Measurements from ENCODE around the gene MTFMT.
"Not testable (repeated sequence)": the region's sequence is repeated elsewhere in the genome, so short reads cannot be mapped to it uniquely, and the experiment has no call there.

MTFMT gene

DNA sequence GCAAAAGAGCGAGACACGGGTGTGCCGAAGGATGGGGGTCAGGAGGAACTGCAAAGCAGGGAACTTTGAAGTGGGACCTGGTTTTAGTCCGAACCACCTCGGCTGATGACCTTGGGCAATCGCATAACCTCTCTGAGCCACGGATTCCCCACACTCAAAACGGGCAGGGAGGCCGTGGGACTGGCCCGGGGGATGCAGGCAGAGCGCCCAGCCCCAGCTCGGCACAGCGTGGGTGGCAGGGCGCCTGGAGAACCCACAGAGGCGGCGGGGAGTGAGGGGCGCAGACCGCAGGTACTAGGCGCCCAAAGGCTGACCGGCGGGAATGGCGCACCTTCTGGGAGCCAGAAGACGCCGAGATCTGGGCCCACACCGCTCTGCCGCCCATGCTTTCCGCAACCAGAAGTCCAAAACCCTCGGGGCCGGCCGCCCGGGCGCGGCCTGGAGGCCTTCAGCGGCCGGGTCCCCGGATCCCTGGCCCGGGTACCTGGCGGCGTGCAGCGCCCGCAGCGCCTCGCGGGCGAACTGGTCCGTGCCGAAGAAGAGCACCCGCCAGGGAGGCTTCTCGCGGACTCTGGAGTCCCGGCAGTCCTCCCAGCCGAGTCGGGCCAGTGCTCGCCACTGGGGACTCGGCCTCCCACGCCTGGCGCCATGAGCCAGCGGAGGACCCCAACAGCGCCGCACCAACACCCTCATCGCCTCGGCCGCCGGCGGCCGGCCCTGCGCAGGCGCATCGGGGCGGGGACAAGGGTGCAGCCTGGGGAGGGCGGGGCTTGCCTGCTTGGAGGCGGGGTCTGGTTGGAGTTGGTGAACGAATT, at the start of gene MTFMT:
Gene MTFMT (minus strand): TSS at position 719 of the 815 bp plus-strand sequence. CDS start 26 bp downstream, at position 693.
- DNase-seq: peak; percentile 93

DNA sequence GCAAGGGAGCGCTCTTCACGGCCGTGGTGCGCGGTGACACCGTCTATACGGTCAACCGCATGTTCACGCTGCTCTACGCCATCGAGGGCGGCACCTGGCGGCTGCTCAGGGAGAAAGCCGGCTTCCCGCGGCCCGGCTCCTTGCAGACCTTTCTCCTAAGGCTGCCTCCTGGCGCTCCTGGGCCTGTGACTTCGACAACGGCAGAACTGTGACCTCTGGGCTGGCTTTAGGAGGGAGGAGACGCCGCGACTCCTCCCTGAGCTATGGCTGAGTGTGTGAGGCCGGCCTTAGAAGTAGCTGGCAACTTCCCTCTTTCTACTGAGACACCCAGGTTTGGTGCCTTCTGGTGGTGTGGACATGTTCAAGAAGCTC, 48.5 kb upstream of the MTFMT start:
- DNase-seq: peak; percentile 41

DNA sequence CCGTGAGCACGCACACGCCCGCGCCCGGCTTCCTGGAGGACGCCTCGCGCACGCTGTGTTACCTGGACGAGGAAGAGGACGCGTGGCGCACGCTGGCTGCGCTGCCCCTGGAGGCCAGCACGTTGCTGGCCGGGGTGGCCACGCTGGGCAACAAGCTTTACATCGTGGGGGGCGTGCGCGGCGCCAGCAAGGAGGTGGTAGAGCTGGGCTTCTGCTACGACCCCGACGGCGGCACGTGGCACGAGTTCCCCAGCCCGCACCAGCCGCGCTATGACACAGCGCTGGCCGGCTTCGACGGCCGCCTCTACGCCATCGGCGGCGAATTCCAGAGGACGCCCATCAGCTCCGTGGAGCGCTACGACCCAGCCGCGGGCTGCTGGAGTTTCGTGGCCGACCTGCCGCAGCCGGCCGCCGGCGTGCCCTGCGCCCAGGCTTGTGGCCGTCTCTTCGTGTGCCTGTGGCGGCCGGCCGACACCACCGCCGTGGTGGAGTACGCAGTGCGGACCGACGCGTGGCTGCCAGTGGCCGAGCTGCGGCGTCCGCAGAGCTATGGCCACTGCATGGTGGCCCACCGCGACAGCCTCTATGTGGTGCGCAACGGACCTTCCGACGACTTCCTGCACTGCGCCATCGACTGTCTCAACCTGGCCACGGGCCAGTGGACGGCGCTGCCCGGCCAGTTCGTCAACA, 48.0 kb upstream of the MTFMT start:
- no peak for DNase-seq

DNA sequence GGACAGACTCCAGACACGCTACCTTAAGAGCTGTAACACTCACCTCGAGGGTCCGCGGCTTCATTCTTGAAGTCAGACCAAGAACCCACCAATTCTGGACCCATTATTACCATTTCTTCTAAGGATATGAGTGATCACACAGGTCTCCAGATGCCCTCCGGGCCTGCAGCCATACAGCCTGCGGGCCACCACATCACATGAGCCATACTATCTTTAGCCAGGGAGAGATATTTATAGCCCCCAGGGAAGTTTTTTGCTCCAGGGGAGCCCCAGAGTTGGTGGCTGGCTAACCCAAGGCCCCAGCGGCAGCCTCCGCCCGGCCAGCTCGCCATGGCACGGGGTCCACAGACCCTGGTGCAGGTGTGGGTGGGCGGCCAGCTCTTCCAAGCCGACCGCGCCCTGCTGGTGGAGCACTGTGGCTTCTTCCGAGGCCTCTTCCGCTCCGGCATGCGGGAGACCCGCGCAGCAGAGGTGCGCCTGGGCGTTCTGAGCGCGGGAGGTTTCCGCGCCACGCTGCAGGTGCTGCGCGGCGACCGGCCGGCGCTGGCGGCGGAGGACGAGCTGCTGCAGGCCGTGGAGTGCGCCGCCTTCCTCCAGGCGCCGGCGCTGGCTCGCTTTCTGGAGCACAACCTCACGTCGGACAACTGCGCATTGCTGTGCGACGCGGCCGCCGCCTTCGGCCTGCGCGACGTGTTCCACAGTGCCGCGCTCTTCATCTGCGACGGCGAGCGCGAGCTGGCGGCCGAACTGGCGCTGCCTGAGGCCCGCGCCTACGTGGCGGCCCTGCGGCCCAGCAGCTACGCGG, 47.2 kb upstream of the MTFMT start, which contains the start of gene KBTBD13:
Gene KBTBD13 (plus strand): TSS at position 261 of the 805 bp plus-strand sequence. CDS start 70 bp downstream, at position 331.
- no peak for DNase-seq

DNA sequence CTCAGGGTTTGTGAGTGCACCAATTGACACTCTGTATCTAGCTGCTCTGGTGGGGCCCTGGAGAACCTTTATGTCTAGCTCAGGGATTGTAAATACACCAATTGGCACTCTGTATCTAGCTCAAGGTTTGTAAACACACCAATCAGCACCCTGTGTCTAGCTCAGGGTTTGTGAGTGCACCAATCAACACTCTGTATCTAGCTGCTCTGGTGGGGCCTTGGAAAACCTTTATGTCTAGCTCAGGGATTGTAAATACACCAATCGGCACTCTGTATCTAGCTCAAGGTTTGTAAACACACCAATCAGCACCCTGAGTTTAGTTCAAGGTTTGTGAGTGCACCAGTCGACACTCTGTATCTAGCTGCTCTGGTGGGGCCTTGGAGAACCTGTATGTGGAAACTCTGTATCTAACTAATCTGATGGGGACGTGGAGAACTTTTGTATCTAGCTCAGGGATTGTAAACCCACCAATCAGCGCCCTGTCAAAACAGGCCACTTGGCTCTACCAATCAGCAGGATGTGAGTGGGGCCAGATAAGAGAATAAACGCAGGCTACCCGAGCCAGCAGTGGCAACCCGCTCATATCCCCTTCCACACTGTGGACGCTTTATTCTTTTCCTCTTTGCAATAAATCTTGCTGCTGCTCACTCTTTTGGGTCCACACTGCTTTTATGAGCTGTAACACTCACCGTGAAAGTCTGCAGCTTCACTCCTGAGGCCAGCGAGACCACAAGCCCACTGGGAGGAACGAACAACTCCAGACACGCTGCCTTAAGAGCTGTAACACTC, 46.4 kb upstream of the MTFMT start:
- not testable (repeated sequence) for DNase-seq

DNA sequence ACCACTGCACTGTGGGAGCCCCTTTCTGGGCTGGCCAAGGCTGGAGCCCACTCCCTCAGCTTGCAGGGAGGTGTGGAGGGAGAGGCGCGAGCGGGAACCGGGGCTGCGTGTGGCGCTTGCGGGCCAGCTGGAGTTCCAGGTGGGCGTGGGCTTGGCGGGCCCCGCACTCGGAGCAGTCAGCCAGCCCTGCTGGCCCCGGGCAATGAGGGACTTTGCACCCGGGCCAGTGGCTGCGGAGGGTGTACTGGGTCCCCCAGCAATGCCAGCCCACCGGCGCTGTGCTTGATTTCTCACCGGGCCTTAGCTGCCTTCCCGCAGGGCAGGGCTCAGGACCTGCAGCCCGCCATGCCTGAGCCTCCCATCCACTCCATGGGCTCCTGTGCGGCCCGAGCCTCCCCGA, 45.5 kb upstream of the MTFMT start:
- DNase-seq: not testable (repeated sequence)

DNA sequence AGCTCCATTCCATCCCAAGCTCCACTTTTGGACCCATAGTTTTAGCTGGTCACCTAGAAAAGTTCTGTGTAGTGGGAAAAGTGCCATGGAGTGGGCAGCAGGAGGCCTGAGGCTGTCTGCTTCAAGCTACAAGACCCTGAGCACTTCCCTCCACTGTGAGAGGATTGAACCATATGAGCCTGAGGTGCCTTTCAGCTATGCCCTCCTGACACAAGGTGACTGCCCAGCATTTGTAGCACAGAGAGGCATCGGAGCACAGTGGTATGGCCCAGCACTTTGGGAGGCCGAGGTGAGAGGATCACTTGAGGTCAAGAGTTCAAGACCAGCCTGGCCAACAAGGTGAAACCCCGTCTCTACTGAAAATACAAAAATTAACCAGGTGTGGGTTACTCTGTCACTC, 43.2 kb upstream of the MTFMT start:
- no peak for DNase-seq

DNA sequence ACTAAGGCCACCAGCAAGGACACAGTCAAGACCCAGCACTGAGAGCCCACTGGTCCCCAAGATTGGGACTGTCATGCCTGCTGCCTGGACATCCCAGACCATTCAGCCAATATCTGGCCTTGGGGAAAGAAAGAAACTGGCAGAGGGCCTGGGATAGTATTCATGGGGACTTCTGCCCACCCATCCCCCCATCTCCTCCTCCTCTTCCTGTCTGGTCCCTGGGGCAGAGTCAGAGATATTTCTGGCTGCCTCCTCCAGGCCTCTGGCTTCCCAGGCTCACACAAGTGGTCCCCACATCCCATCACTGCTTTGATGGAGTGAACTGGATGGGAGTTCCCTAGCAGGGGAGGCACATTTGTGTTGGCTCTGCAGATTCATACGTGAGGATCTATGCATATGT, 42.6 kb upstream of the MTFMT start:
- DNase-seq: no peak

DNA sequence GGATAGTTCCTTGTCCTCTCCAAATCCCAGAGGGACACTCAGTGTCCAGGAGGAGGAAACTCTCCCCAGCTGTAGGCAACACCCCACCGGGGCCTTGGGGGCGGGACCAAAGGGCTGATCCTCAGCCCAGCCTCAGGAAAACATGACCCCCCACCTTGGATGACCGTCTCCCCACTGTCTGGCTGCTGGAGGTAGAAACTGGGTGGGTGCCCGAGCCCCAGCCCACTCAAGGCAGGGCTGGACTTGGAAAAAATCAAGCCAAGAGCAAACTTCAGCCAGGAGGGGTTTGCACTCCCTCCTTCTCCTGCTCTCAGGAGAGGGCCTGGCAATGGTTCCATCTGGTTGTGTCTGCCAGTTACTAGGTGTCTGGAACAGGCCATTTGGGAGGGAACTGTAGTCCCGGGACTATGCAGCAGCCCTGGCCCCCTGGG, 42.0 kb upstream of the MTFMT start:
- DNase-seq: no peak

DNA sequence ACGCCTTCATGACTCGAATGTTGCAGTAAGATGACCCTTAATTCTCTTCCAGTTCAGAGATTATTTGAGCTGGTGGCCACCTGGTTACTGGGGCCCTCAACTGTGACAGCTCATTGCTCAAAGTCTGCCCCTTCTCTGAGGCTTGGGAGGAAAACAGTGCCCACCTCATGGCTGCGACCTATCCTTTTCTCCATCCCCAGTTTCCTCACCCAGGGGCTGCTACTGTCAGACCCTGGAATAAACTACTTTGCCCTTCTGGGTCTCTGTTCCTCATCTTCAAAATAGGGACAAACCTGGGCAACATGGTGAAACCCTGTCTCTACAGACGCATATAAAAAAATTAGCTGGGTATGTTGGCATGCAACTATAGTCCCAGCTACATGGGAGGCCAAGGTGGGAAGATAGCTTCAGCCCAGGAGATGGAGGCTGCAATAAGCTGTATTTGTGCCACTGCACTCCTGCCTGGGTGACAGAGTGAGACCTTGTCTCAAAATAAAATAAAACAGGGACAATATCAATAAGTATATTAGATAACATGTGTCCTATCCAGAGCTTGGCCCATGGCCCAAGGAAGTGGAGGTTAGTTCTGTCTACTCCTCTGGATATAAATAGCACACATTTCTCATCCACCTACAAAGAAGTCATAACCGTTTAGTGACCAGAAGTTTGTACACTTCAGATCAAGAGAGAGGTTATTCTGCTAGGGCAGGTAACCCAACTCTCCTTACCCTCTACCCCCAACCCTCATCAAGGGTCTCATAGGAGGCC, 40.5 kb upstream of the MTFMT start:
- no peak for DNase-seq

DNA sequence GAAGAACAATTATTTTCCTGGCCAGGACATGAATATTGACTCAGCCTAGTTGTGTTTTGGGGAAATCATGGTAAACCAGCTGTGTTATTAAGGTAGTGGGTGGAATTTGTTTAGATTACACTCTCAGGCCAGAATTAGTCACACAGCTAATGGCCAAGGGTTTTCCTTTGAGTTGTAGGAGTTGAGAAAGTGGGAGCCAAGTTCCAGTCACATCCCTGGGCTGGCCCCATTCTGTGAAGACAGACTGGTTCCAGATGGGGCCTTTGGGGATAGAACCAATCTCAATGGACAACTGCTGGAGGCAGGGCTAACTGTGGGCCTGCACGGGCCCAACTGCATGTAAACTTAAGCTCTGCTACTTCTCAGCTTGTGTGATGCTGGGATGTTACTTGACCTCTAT, 39.7 kb upstream of the MTFMT start:
- no peak for DNase-seq

DNA sequence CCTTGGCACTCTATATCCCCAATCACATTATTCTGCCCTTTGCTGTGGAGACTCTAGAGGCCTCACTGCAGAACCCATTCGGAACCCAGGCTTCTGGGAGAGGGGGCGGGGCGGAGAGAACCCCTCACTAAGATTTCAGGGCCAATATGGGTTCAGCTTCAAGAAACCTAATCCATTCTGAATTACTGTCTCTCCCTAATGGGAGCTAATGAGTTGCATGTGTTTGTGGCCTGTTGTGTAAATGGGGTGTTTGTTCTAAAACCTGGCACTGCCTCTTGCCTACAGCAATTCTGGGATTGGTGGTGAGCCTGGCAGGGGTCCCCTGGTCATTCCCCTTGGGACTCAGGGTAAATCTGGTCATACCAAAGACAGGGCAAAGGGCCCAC, 39.0 kb upstream of the MTFMT start:
- no peak for DNase-seq

DNA sequence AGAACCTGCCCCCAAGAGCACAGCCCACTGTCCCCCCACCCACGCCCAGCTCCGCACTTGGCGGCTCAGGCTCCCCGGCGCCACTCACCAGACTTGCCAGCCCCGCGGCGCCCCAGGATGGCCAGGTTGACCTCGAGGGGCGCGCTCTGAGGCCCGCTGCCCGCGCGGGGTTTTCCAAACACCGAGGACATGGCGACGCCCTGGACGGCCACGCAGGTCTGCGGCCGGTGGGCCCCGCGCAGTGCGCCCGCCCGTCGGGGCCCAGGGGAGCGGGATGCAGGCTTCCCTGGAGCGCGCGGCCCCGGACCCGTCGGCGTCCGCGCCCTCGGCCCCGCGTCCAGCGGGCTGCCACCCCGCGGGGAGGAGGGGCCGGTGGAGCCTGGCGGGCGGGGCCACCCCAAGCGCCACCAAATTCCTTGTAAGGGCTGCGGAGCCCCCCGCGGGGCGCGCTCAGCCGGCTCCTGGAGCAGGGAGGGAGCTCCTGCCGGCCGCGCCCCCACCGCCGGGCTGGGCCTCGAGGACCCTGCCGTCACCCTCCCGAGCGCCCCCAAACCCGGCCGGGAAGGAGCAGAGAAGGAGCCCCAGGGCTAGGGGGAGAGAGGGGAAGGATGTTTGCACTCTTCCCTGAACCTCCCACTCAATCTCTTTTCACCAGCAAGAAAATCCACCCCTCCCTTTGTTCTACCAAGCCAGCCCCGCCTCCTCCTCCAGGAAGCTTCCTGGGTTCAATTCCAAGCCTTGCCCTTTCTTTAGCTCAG, 38.4 kb upstream of the MTFMT start, which contains the start of gene RASL12:
Gene RASL12 (minus strand): TSS at position 347 of the 758 bp plus-strand sequence. CDS start 156 bp downstream, at position 191.
- no peak for DNase-seq

DNA sequence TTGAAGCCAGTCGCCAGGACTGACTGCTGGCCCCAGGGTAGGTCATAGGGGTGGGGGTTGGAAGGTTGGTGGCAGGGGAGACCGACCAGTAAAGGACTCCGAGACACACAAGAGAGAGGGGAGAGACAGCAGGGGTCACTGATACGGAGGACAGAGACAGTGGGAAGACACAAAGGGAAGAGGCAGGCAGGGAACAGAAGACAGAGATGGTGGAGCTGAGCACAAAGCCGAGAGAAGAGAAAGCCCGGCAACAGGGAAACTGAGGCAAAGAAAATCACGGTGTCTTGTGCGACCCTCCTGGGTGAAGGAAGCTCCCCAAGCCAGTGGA, 37.8 kb upstream of the MTFMT start:
- no peak for DNase-seq

DNA sequence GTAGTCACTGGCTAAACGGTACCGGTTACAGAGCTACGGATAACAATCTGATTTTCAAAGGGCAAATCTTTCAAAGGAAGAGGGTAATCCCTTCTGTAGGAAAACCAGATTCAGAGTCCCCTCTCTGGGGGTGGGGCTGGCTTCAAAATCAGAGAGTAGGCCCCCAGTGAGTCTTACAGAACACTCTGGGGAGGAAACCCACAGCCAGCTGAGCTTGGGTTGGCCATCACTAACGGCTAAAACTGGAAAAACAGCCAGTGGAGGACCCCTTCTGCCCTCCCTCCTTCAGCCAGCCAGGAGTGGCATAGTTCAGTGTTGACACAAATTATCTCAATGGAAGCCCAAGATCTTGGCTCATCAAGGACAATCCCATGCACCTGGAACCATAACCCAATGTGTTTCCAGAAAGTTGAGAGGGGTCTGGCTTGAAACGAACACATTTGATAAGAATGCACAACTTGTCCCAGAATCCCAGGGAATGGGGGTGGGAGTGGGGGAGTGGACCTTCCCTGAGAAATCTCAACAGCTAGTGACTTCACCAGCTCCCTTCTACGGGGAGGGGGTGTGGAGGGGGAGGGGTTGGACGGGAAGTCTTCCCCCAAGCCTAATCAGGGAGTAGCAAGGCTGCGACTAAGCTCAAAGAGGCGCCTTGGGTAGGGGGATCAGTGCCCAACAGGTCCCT, 37.3 kb upstream of the MTFMT start:
- no peak for DNase-seq

DNA sequence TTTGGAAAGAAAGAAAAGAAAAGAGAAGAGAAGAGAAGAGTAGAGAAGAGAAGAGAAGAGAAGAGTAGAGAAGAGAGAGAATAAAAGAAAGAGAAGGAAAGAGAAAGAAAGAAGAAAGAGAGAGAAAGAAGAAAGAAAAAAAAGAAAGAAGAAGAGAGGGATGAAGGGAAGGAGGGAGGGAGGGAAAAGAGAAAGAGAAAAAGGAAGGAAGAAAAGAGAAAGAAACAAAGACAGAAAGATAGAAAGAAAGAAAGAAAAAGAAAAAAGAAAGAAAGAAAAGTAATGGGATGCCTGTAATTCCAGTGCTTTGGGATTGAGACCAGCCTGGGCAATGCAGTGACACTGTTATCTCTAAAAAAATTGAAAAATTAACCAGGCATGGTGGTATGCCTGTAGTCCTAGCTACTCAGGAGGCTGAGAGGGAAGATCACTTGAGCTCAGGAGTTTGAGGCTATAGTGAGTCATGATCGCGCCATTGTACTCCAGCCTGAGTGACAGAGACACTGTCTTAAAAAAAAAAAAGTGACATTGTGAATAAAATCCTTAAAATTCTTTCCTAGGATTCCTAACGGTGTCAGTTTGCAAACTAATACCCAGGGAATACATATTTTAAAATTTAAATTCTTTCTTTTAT, 36.7 kb upstream of the MTFMT start:
- DNase-seq: no peak

DNA sequence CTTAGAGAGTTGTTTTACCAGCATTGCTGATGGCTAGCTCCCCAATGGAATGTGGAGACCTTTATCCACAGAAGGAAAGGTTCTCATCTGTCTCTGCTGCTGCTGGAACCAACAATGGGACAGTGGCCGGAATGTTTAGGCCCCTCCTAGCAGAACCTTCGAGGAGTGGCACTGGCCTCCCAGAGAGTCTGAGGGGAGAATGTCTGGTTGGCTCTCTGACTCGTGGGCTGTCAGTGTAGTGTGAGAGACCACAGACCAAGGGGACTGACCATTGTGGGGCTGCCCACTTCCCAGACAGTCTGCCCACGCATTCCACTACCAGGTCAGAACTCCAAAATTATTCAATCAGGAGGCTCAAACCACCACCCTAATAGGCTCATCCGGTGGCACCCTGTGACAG, 33.3 kb upstream of the MTFMT start:
- DNase-seq: no peak

DNA sequence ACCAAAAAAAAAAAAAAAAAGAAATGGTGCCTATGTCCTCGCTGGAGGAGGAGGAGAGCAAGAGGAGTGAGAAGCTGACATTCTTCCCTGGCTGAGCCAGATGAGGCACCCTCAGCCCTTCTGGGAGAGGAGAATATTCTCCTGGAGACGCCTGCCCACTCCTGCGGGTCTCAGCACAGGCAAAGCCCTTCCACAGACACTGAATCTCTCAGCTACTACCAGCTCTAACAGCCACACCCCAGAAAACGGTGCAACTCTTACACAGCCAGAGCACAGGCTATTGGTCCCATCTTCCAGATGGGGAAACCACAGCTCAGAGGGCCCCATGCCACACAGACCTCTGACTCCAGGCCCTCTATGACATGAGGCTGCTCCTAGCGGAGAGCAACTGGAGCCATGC, 32.6 kb upstream of the MTFMT start:
- no peak for DNase-seq

DNA sequence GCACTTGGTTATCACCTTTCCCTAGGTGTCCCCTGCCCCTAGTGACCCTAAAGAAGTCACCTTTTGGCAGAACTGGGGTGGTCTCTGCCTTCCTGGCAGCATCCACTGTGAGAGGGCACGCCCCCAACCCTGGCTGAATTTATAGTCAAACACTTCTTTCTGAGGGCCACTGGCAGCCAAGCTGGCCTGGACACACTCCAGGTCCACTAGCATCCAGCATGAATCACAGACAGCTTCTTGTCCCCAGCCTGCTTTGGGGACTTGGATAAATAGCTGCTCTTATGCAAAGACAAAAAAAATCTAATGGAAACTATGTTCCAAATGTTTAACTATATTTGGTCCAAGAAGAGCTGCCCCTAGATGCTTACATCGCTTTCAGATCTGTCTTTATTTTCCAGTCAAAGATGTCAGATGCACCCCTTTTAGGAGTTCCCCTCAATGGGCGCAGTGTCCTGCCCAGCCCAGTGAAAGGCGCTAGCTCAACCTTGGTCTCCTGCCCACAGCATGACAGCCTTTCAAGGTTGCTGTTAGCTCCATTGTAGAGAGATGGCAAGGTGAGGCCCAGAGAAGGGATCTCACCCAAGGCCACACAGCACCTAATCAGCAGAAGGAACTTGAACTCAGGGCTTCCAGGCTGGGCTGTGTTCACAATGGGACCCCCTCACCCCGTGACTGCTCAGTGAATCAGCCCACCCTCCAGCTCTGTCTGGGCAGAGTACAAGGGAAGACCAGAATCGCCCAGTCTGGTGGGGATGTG, 31.4 kb upstream of the MTFMT start:
- no peak for DNase-seq

All from CD4-positive, alpha-beta T cell treated with Interleukin-12 subunit alpha and Interleukin-12 subunit beta, for 1 hour (primary cell).